ENCODE measurements around the gene TNFSF11.

The TNFSF11 gene

DNA sequence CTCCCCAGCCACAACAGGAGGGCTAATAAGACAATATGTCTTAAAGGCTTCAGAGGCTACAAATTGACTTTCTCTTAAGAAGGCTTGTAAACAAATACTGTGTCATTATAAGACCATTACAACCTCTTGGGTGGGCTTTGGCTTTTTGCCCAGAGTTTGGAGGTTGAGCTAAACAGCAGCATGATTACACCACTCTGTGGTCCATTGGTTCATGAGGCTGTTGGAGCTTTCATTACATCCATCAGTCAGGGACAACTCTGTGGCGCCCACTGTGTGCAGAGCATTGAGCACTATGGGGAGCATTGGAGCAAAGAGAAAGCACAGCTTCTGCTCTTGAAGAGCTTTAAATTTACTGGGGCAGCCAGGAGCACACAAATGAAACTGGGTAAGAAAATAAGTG, 75.9 kb downstream of the TNFSF11 start:
- no peaks in the 10 kb centered on the region for H3K9me3 ChIP-seq (ENCODE audit: low read depth, low read length)
- H3K36me3 ChIP-seq (ENCODE audit: insufficient read depth, low read length): no peaks in the 10 kb centered on the region
- no peak overlapping the region for H3K9ac ChIP-seq (ENCODE audit: insufficient read length)
- no peak overlapping the region for H3K27ac ChIP-seq
- TF ChIP-seq POLR2AphosphoS5 (IDR thresholded peaks at IDR 0.05; ENCODE audit: borderline replicate concordance, low read depth, low read length): no peak
- TF ChIP-seq EZH2 (IDR thresholded peaks at IDR 0.05): no peak
- no peak for TF ChIP-seq FOXP2 (optimal IDR thresholded peaks at IDR 0.05; ENCODE audit: control extremely low read depth, extremely low read length, insufficient read depth)
- no peak for DNase-seq (ENCODE audit: low read depth, low spot score)
- no peak overlapping the region for H3K4me3 ChIP-seq

DNA sequence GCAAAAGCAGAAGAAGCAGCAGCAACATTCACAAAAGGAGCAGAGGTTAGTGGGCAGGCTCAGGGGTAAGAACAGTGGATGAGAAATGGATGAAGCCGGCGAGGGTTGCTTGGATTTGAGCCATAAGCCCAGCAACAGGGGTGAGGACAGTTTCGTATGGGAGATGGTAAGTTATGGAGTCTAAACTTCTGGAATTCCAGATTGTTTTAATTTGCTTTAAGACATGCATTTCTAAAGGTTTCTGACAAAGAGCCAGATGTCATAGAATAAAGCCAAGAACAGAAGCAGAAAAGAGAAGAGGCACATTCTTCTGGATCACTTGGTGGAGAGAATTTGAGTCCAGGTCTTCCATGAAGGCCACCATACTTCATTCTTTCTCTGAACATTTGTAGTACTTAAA, 76.6 kb downstream of the TNFSF11 start:
- H3K9ac ChIP-seq (ENCODE audit: insufficient read length): no peak overlapping the region
- no peak for DNase-seq (ENCODE audit: low read depth, low spot score)
- TF ChIP-seq EZH2 (IDR thresholded peaks at IDR 0.05) (no peak), FOXP2 (optimal IDR thresholded peaks at IDR 0.05; ENCODE audit: control extremely low read depth, extremely low read length, insufficient read depth) (no peak), POLR2AphosphoS5 (IDR thresholded peaks at IDR 0.05; ENCODE audit: borderline replicate concordance, low read depth, low read length) (no peak)
- H3K4me3 ChIP-seq: no peak overlapping the region
- no peaks in the 10 kb centered on the region for H3K36me3 ChIP-seq (ENCODE audit: insufficient read depth, low read length)
- H3K9me3 ChIP-seq (ENCODE audit: low read depth, low read length): no peaks in the 10 kb centered on the region
- H3K27ac ChIP-seq: no peak overlapping the region

DNA sequence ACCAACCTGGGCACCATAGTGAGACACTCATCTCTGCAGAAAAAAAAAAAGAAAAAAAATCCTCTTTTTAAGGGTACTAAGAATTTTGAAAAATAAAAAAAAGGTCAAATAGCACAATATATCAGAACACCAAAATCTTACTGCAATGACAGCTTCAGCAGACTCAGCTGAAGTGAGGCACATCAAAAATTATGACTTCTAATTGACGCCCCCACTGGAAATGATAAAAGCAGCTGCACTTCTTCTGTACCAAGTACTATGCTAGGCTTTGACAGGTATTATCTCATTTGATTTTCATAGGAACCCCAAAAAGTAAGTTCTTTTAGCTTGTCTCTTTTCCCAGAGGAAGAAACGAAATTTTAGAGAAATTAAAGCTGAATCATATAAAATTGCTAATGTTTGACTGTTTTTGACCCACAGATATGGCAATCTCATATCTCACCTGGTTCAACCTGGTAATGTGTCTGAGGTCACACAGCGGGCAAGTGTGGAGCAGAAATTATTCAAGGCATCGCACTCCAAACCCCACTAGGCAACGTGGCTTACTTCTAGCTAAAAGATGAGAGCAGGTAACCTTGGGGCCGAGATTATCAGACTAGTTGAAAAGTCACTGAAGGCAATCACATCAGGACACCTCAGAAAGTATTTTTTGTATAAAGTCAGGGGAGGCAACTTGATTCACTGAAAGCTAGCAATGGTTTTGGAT, 78.1 kb downstream of the TNFSF11 start:
- Histone ChIP-seq H3K27ac (no peak overlapping the region), H3K9ac (ENCODE audit: insufficient read length) (no peak overlapping the region), H3K4me3 (no peak overlapping the region), H3K36me3 (ENCODE audit: insufficient read depth, low read length) (no peaks in the 10 kb centered on the region), H3K9me3 (ENCODE audit: low read depth, low read length) (no peaks in the 10 kb centered on the region)
- TF ChIP-seq POLR2AphosphoS5 (IDR thresholded peaks at IDR 0.05; ENCODE audit: borderline replicate concordance, low read depth, low read length) (no peak), FOXP2 (optimal IDR thresholded peaks at IDR 0.05; ENCODE audit: control extremely low read depth, extremely low read length, insufficient read depth) (no peak), EZH2 (IDR thresholded peaks at IDR 0.05) (no peak)
- no peak for DNase-seq (ENCODE audit: low read depth, low spot score)

DNA sequence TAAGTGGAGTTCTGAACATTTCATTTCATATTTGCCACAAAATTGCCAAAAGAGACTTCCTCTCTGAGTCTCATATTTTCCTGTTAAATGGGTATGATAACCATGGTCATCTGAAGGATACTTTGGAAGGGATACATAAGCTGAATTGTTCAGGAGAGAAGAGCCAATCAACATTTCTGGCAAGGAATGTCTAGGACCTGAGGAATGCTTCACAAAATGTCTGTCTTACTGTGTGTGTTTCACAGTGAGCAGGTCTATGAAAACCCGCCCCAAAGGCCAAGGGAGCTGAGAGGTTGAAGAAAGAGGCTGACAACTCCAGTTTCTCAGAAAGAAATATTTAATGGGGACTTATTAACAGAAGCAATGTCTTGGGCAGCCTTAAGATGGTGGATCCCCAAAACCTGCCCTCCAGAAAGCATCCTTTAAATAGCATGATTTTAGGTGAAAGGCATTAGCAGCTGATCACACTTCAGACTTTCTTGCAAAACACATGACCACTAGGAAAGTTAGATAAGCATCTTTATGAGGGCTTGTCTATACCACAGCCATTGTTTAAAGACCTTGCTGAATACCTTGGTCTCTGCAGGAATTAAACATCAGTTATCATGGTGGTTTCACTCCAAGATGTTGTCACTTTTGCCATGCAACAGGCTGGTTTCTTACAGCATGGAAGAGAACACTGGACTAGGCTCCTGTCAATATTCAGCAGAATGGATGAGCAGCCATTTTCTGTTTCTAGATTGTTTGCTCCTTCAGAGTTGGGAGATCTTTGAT, 78.9 kb downstream of the TNFSF11 start:
- Histone ChIP-seq H3K27ac (no peak overlapping the region), H3K9me3 (ENCODE audit: low read depth, low read length) (no peaks in the 10 kb centered on the region), H3K4me3 (no peak overlapping the region), H3K9ac (ENCODE audit: insufficient read length) (no peak overlapping the region), H3K36me3 (ENCODE audit: insufficient read depth, low read length) (no peaks in the 10 kb centered on the region)
- DNase-seq (ENCODE audit: low read depth, low spot score): no peak
- TF ChIP-seq POLR2AphosphoS5 (IDR thresholded peaks at IDR 0.05; ENCODE audit: borderline replicate concordance, low read depth, low read length) (no peak), FOXP2 (optimal IDR thresholded peaks at IDR 0.05; ENCODE audit: control extremely low read depth, extremely low read length, insufficient read depth) (no peak), EZH2 (IDR thresholded peaks at IDR 0.05) (no peak)

DNA sequence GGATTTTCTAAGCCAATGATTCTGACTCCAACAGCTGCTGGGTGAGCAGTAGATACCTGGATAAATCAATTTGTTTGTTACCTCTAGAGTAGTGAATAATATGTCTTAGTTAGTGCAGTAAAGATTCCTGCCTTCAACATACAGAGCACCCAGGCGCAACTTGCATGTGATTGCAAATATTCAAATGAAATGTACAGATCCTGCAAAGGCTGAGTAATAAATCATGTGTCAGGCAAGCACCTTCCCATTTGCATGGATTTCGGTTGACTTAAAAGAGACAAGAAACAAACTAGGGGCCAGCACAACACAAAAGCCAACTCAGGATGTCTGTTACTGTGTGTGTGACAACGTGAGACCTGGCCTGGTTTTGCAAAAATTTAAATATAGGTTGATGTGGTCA, 79.7 kb downstream of the TNFSF11 start:
- TF ChIP-seq EZH2 (IDR thresholded peaks at IDR 0.05) (no peak), POLR2AphosphoS5 (IDR thresholded peaks at IDR 0.05; ENCODE audit: borderline replicate concordance, low read depth, low read length) (no peak), FOXP2 (optimal IDR thresholded peaks at IDR 0.05; ENCODE audit: control extremely low read depth, extremely low read length, insufficient read depth) (no peak)
- Histone ChIP-seq H3K36me3 (ENCODE audit: insufficient read depth, low read length) (no peaks in the 10 kb centered on the region), H3K9ac (ENCODE audit: insufficient read length) (no peak overlapping the region), H3K4me3 (no peak overlapping the region), H3K9me3 (ENCODE audit: low read depth, low read length) (no peaks in the 10 kb centered on the region), H3K27ac (no peak overlapping the region)
- DNase-seq (ENCODE audit: low read depth, low spot score): no peak

DNA sequence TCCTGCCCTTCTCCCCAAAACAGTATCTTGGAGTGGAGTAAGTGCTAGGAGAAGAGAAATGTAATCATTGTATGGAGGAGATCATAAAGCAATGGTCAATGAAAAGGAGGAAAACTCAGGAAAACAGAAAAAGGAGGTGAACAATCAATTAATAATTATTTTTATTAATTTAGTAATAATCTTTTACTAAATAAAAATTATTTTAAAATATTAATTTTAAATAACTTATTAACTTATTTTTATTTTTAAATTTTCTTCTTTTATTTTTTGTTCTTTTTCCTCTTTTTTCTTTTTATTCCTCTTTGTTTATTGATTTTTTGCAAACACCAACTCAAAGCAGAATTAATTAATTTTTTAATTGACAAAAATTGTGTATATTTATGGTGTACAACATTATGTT, 80.3 kb downstream of the TNFSF11 start:
- Histone ChIP-seq H3K36me3 (ENCODE audit: insufficient read depth, low read length) (no peaks in the 10 kb centered on the region), H3K4me3 (no peak overlapping the region), H3K9me3 (ENCODE audit: low read depth, low read length) (no peaks in the 10 kb centered on the region), H3K27ac (no peak overlapping the region), H3K9ac (ENCODE audit: insufficient read length) (no peak overlapping the region)
- TF ChIP-seq FOXP2 (optimal IDR thresholded peaks at IDR 0.05; ENCODE audit: control extremely low read depth, extremely low read length, insufficient read depth) (no peak), EZH2 (IDR thresholded peaks at IDR 0.05) (no peak), POLR2AphosphoS5 (IDR thresholded peaks at IDR 0.05; ENCODE audit: borderline replicate concordance, low read depth, low read length) (no peak)
- no peak for DNase-seq (ENCODE audit: low read depth, low spot score)

DNA sequence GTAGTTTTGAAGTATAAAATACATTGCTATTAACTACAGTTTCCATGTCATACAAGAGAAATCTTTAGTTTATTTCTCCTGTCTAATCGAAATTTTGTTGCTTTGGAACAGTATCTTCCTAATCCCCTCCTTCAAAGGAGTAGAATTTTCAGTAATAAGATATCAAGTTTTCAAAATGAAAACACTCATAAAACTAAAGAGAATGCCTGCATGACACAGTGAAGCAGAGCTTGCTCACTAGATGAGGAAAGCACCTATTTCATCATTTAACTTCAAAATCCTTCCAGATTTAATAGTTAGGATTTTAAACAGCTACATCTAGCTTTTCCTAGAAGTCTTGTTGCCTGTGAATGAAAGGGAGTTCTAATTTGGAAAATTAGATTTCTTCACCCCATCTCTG, 80.8 kb downstream of the TNFSF11 start:
- Histone ChIP-seq H3K36me3 (ENCODE audit: insufficient read depth, low read length) (no peaks in the 10 kb centered on the region), H3K9ac (ENCODE audit: insufficient read length) (no peak overlapping the region), H3K9me3 (ENCODE audit: low read depth, low read length) (no peaks in the 10 kb centered on the region), H3K27ac (no peak overlapping the region), H3K4me3 (no peak overlapping the region)
- DNase-seq (ENCODE audit: low read depth, low spot score): no peak
- TF ChIP-seq EZH2 (IDR thresholded peaks at IDR 0.05) (no peak), POLR2AphosphoS5 (IDR thresholded peaks at IDR 0.05; ENCODE audit: borderline replicate concordance, low read depth, low read length) (no peak), FOXP2 (optimal IDR thresholded peaks at IDR 0.05; ENCODE audit: control extremely low read depth, extremely low read length, insufficient read depth) (no peak)

DNA sequence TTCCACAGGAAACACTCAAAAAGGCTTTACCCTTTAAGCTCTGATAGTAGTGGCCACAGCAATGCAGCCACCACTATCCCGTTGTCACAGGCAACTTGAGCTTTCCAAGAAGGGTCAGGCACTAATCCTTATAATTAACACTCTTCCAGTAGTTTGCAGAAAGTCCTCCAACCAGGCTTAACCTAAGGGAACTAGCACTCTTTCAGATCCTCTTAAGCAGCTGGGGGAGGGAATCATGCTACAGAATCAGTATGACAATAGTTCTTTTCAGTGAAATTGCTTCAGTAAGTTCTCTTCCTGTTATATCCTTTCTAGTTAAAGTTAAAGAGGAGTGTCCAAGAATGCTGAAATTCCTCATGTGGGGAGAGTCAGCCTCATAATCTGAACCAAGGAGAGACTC, 82.2 kb downstream of the TNFSF11 start:
- no peaks in the 10 kb centered on the region for H3K36me3 ChIP-seq (ENCODE audit: insufficient read depth, low read length)
- no peak overlapping the region for H3K9ac ChIP-seq (ENCODE audit: insufficient read length)
- H3K27ac ChIP-seq: no peak overlapping the region
- H3K9me3 ChIP-seq (ENCODE audit: low read depth, low read length): no peaks in the 10 kb centered on the region
- no peak for TF ChIP-seq EZH2 (IDR thresholded peaks at IDR 0.05)
- no peak for TF ChIP-seq FOXP2 (optimal IDR thresholded peaks at IDR 0.05; ENCODE audit: control extremely low read depth, extremely low read length, insufficient read depth)
- TF ChIP-seq POLR2AphosphoS5 (IDR thresholded peaks at IDR 0.05; ENCODE audit: borderline replicate concordance, low read depth, low read length): no peak
- H3K4me3 ChIP-seq: no peak overlapping the region
- DNase-seq (ENCODE audit: low read depth, low spot score): no peak
